ENCODE results near the gene RPS8. TPM values are rescaled to one million over a fixed set of nuclear protein-coding genes. Genes with fewer than 3 reads are reported as not detected.

Gene RPS8
- total RNA-seq, 1 experiment from 2014 or later, result 2,296 TPM

GRCh38 chr1:44733784-44734183, 41.6 kb upstream of the RPS8 start:
- Histone ChIP-seq H3K9ac (ENCODE audit: low read length) (no peak overlapping the region), H4K20me1 (ENCODE audit: insufficient read depth) (no peaks in the 10 kb centered on the region), H3K27me3 (ENCODE audit: insufficient read depth, low read length) (no peaks in the 10 kb centered on the region), H3K4me3 (replicated peaks in 1 of 2; ENCODE audit: low read depth in 1 of 2, low read length in 2 of 2) (no peak overlapping the region), H3K79me2 (ENCODE audit: insufficient read depth, low read length) (no peaks in the 10 kb centered on the region), H3K27ac (ENCODE audit: low read depth, low read length) (no peak overlapping the region), H3K4me2 (ENCODE audit: low read length) (no peak overlapping the region), H2AFZ (ENCODE audit: low read depth, low read length, poor library complexity, severe bottlenecking) (no peak overlapping the region), H3K36me3 (ENCODE audit: control insufficient read depth in 1 of 2, insufficient read depth in 2 of 2, low read length in 2 of 2) (no peaks in the 10 kb centered on the region), H3K9me3 (ENCODE audit: control insufficient read depth in 1 of 2, insufficient read depth in 1 of 2, low read depth in 1 of 2, low read length in 2 of 2) (no peaks in the 10 kb centered on the region), H3K9me2 (ENCODE audit: insufficient read depth) (no peaks in the 10 kb centered on the region), H3K4me1 (ENCODE audit: control insufficient read depth in 1 of 2, insufficient read depth in 2 of 2, low read length in 2 of 2) (peaks cover 23 to 47% of the 10 kb centered on the region in 2 experiments)
- DNase-seq (ENCODE audit: low read depth, low spot score) (no peak), ATAC-seq (no peak)
- ChIA-PET CTCF (no interaction called here), RAD21 (ENCODE audit: low non-redundant PET in 1 of 2, low total read pairs in 2 of 2, uncharacterized antibody in 2 of 2, unreplicated experiment in 2 of 2) (no interaction called here), POLR2A (interaction anchor here (0.7 to 5.9 kb wide), 5 partner anchors 9 to 85 kb away, joined by 3 to 461 read pairs (median 39); partner anchors contain the start of gene RPS8)
- intact Hi-C loops (cut with micrococcal nuclease), result loop anchor here (5.0 kb wide), 3 partner anchors 279 to 759 kb away; partner anchors contain the start of genes HECTD3, TESK2 and UROD
- BruUV-seq (replicated peaks), result no TSS peak
- TF ChIP-seq EZH2 (IDR thresholded peaks at IDR 0.05) (no peak), CTCF (IDR thresholded peaks at IDR 0.05 in 2 of 3, conservative IDR thresholded peaks at IDR 0.05 in 1 of 3; ENCODE audit: borderline replicate concordance in 1 of 3, insufficient read depth in 1 of 3, low read depth in 2 of 3, low read length in 2 of 3) (no peak), ZFX (IDR thresholded peaks at IDR 0.05) (no peak), SP1 (IDR thresholded peaks at IDR 0.05; ENCODE audit: low read depth) (no peak), ZBTB33 (IDR thresholded peaks at IDR 0.05; ENCODE audit: extremely low read depth, insufficient replicate concordance, low read length) (no peak), CBX3 (IDR thresholded peaks at IDR 0.05; ENCODE audit: low read depth) (no peak), YY1 (IDR thresholded peaks at IDR 0.05; ENCODE audit: extremely low read depth, insufficient replicate concordance, low read depth, low read length) (no peak), RAD21 (IDR thresholded peaks at IDR 0.05; ENCODE audit: low read depth) (no peak), SRF (IDR thresholded peaks at IDR 0.05; ENCODE audit: low read depth) (no peak), FOSL1 (IDR thresholded peaks at IDR 0.05; ENCODE audit: low read depth) (no peak), CEBPB (IDR thresholded peaks at IDR 0.05; ENCODE audit: low read depth) (no peak), ELF1 (IDR thresholded peaks at IDR 0.05; ENCODE audit: borderline replicate concordance, low read depth) (no peak), ZNF274 (IDR thresholded peaks at IDR 0.05; ENCODE audit: low read depth, low read length) (no peak), POLR2A (IDR thresholded peaks at IDR 0.05; ENCODE audit: borderline replicate concordance, extremely low read depth, insufficient read depth, insufficient read length) (no peak)
- TF ChIP-seq, protein P1, sequence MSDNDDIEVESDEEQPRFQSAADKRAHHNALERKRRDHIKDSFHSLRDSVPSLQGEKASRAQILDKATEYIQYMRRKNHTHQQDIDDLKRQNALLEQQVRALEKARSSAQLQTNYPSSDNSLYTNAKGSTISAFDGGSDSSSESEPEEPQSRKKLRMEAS (IDR thresholded peaks at IDR 0.05), result no peak

All from HCT116 (cell line).